Smooth muscle cell (in vitro differentiated cells): ENCODE data around the gene NR1I3. TPM values are rescaled to one million over a fixed set of nuclear protein-coding genes. Genes with fewer than 3 reads are reported as not detected.

Source experiments
- DNase-seq: peaks from one replicate; lab custom pipeline; 2025; ENCODE audit not compliant: unreplicated experiment; lab: John Stamatoyannopoulos, UW
- H2AFZ ChIP-seq: fragments of 200-600 bp; sonication (generic); 2 replicates; pipeline ENCODE4 v1.6.0; 2016; ENCODE audit warnings: antibody characterized with exemption, low read depth, mild to moderate bottlenecking
- H3F3A ChIP-seq: fragments of 200-600 bp; sonication (generic); 2 replicates; pipeline ENCODE4 v1.6.0; 2017; ENCODE audit warnings: antibody characterized with exemption, low read depth
- H3K27ac ChIP-seq: fragments of 200-600 bp; sonication (generic); 2 replicates; pipeline ENCODE4 v1.5.1; 2016; ENCODE audit warnings: low read depth, mild to moderate bottlenecking
- H3K27me3 ChIP-seq: fragments of 200-600 bp; sonication (generic); 2 replicates; pipeline ENCODE4 v1.6.1; 2016; ENCODE audit warnings: low read depth, mild to moderate bottlenecking
- H3K36me3 ChIP-seq: fragments of 200-600 bp; sonication (generic); 2 replicates; pipeline ENCODE4 v1.5.1; 2016; ENCODE audit warnings: low read depth
- H3K4me1 ChIP-seq: fragments of 200-600 bp; sonication (generic); 2 replicates; pipeline ENCODE4 v1.5.1; 2016; ENCODE audit warnings: low read depth
- H3K4me2 ChIP-seq: fragments of 200-600 bp; sonication (generic); 2 replicates; pipeline ENCODE4 v1.6.0; 2016; ENCODE audit warnings: mild to moderate bottlenecking
- H3K4me3 ChIP-seq: fragments of 200-600 bp; sonication (generic); 2 replicates; pipeline ENCODE4 v1.5.1; 2016; ENCODE audit warnings: mild to moderate bottlenecking
- H3K79me2 ChIP-seq: fragments of 200-600 bp; sonication (generic); 2 replicates; pipeline ENCODE4 v1.6.0; 2016; ENCODE audit warnings: low read depth, mild to moderate bottlenecking
- H3K9ac ChIP-seq: fragments of 200-600 bp; sonication (generic); 2 replicates; pipeline ENCODE4 v1.6.0; 2016; ENCODE audit warnings: low read depth
- H3K9me3 ChIP-seq: fragments of 200-600 bp; sonication (generic); replicated peaks from 2 replicates; pipeline ENCODE4 v1.5.1; 2016; ENCODE audit warnings: low read depth
- H4K20me1 ChIP-seq: fragments of 200-600 bp; sonication (generic); 2 replicates; pipeline ENCODE4 v1.6.0; 2016; ENCODE audit warnings: low read depth
- WGBS: methylation state at CpG from one replicate; pipeline ENCODE4 v1.1.7; 2016; ENCODE audit warnings: low lambda C conversion rate; 5-methylcytosine and 5-hydroxymethylcytosine counted together
- polyA plus RNA-seq: library from polyadenylated mRNA; unstranded; fragments of >200 nt; fragmentation: Nextera tagmentation; extraction: Ambion mirVana; gene quantifications from 2 replicates; pipeline ENCODE4 v1.2.1, GENCODE V29; 2016
- total RNA-seq: library from RNA; depleted of rRNA; stranded (reverse); fragments of >200 nt; gene quantifications from 2 replicates; pipeline ENCODE4 v1.2.3, GENCODE V29; 2014
- TF ChIP-seq, protein P1 (sequence below): fragments of 200-600 bp; sonication (generic); IDR thresholded peaks from 2 replicates; pipeline ENCODE4 v1.5.1; 2017; ENCODE audit warnings: borderline replicate concordance, mild to moderate bottlenecking, antibody characterized with exemption; ENCODE audit not compliant: insufficient read depth, poor library complexity, severe bottlenecking

NR1I3 gene
- total and polyA plus RNA-seq, 2 experiments from 2014 or later, result 0.90 TPM; not detected in 1

- Histone ChIP-seq H3K36me3 (no peaks in the 10 kb centered on the region), H3K4me1 (no peaks in the 10 kb centered on the region), H3K9me3 (no peaks in the 10 kb centered on the region), H2AFZ (no peak overlapping the region), H3K4me3 (no peak overlapping the region), H3K4me2 (no peak overlapping the region), H3K9ac (no peak overlapping the region), H4K20me1 (no peaks in the 10 kb centered on the region), H3K27ac (no peak overlapping the region), H3F3A (no peaks in the 10 kb centered on the region), H3K27me3 (no peaks in the 10 kb centered on the region), H3K79me2 (no peaks in the 10 kb centered on the region)
- WGBS, result 98% methylated on average over 7 of the region's 7 CpGs
- TF ChIP-seq, protein P1, sequence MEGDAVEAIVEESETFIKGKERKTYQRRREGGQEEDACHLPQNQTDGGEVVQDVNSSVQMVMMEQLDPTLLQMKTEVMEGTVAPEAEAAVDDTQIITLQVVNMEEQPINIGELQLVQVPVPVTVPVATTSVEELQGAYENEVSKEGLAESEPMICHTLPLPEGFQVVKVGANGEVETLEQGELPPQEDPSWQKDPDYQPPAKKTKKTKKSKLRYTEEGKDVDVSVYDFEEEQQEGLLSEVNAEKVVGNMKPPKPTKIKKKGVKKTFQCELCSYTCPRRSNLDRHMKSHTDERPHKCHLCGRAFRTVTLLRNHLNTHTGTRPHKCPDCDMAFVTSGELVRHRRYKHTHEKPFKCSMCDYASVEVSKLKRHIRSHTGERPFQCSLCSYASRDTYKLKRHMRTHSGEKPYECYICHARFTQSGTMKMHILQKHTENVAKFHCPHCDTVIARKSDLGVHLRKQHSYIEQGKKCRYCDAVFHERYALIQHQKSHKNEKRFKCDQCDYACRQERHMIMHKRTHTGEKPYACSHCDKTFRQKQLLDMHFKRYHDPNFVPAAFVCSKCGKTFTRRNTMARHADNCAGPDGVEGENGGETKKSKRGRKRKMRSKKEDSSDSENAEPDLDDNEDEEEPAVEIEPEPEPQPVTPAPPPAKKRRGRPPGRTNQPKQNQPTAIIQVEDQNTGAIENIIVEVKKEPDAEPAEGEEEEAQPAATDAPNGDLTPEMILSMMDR, result no peak
- no peak for DNase-seq
Measured at GRCh38 chr1:161230762-161231161, 7.2 kb downstream of the NR1I3 start.

DNA sequence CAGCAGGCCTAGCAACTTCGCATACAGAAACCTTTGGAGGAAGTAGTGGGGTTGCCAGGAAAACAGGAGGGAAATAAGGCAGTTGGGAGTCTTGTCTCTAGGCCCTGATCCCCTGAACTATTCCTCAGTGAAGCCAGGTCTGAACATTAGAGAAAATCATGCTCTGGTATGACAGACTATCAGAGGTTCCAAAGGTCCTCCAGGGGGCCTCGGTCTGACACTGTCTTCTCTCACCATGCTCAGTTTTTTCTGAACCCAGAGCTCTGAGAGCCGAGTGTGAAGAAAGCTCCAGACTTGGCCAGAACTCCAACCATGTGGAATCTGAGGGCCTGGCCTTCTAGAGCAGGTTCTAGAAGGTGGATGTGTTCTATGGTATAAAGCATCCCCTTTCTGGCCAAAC lies 8.1 kb downstream of the NR1I3 start:
- no peak for DNase-seq
- Histone ChIP-seq H3K4me2 (no peak overlapping the region), H3K4me3 (no peak overlapping the region), H3K36me3 (no peaks in the 10 kb centered on the region), H4K20me1 (no peaks in the 10 kb centered on the region), H3K27ac (no peak overlapping the region), H3K4me1 (no peaks in the 10 kb centered on the region), H2AFZ (no peak overlapping the region), H3K27me3 (no peaks in the 10 kb centered on the region), H3K9ac (no peak overlapping the region), H3F3A (no peaks in the 10 kb centered on the region), H3K9me3 (no peaks in the 10 kb centered on the region), H3K79me2 (no peaks in the 10 kb centered on the region)
- WGBS, result 79% methylated on average over 3 of the region's 3 CpGs
- TF ChIP-seq, protein P1, result no peak

DNA sequence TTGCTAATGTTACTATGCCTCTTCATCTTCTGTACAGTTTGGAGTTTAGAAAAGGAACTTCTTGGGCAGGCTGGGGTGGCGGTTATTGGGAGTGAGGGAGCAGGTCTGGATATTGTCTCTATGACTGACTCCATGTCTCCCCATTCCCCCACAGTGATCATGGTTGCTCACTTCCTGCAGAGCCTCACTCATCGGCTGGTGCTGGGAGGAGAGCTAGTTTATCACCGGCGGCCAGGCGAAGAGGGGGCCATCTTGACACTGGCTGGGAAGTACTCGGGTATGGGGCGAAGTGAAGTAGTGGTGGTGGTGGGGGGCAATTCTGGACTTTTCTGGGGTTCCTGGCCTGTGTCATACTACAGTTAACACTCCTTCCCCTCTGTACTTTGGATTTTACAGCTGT lies 10.0 kb downstream of the NR1I3 start:
- H2AFZ ChIP-seq, result no peak overlapping the region

More for the DNA sequence above, 10.0 kb downstream of the NR1I3 start:
- Histone ChIP-seq H3F3A (no peaks in the 10 kb centered on the region), H3K79me2 (no peaks in the 10 kb centered on the region), H4K20me1 (no peaks in the 10 kb centered on the region), H3K27ac (no peak overlapping the region), H3K9ac (no peak overlapping the region), H3K4me3 (no peak overlapping the region), H3K4me2 (no peak overlapping the region), H3K36me3 (no peaks in the 10 kb centered on the region), H3K9me3 (no peaks in the 10 kb centered on the region), H3K4me1 (no peaks in the 10 kb centered on the region), H3K27me3 (no peaks in the 10 kb centered on the region)
- 96% methylated on average over 7 of the region's 7 CpGs for WGBS
- DNase-seq, result no peak
- TF ChIP-seq, protein P1, result no peak
